ENCODE measurements around the gene ATG9B. TPM values are rescaled to one million over a fixed set of nuclear protein-coding genes. Genes with fewer than 3 reads are reported as not detected.

ATG9B gene
- total and polyA plus RNA-seq, 9 of the 15 experiments (the other 6 are each of a cell fraction or from before 2014, with no cell fraction given), result 0.29 to 8.0 (median 2.1) TPM

DNA sequence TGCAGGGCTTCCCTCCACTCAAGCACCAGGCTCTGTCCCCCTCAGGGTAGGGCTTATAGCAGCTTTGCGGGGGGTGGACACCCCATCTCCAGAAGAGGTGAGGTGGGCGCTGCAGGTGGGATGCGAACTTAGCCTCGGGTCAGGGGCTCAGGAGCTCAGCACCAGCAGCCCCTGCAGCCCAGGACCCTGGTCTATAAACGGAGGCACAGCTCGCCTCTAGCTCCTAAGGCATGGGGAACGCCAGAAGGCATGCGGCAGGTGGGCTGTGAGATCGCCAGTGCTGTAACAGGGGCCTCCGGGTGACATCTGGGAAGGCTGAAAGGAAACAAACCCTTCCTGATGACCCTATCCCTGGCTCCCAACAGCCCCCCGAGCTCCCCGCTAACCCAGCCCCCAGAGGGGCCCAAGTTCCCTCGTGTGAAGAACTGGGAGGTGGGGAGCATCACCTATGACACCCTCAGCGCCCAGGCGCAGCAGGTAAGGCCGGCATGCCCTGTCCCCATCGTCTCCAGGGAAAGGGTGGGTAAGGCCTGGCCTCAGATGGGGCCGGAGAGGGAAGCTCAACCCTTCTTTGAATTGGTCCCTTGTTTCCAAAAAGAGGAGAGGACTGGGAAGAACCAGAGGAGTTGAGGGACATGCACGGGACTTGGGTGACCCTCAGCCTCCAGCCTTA, 29.3 kb downstream of the ATG9B start (continued):
- TF ChIP-seq SMARCB1 (IDR thresholded peaks at IDR 0.05; ENCODE audit: insufficient read length, low read depth) (no peak), E2F1 (CRISPR knock-in tag; IDR thresholded peaks at IDR 0.05) (peak; percentile 30; the same call in 1 of the 2 replicates), MBD2 (IDR thresholded peaks at IDR 0.05; ENCODE audit: borderline replicate concordance, low read depth) (no peak), ZNF263 (CRISPR knock-in tag; IDR thresholded peaks at IDR 0.05; ENCODE audit: borderline replicate concordance) (peak; percentile 69), MED1 (CRISPR knock-in tag; IDR thresholded peaks at IDR 0.05; ENCODE audit: borderline replicate concordance) (no peak), TOE1 (IDR thresholded peaks at IDR 0.05; ENCODE audit: borderline replicate concordance) (peak; percentile 11; the same call in 1 of the 2 replicates), TOE1 (CRISPR knock-in tag; IDR thresholded peaks at IDR 0.05; ENCODE audit: borderline replicate concordance, low read depth) (no peak; the same call in 1 of the 2 replicates), IFI16 (CRISPR knock-in tag; IDR thresholded peaks at IDR 0.05) (no peak), TEAD2 (tag; IDR thresholded peaks at IDR 0.05) (no peak), SMARCE1 (IDR thresholded peaks at IDR 0.05) (no peak), ZNF282 (CRISPR knock-in tag; IDR thresholded peaks at IDR 0.05) (no peak), POLR2G (IDR thresholded peaks at IDR 0.05; ENCODE audit: low read depth, low read length) (no peak), KDM4B (IDR thresholded peaks at IDR 0.05; ENCODE audit: borderline replicate concordance in 2 of 2, low read depth in 1 of 2) (peak in 1 of 2 experiments; percentile 6; a peak in 1 of 4 replicates), GTF2E2 (tag; IDR thresholded peaks at IDR 0.05) (0 out of 2 replicates have a peak, but pooled peaks have one; percentile 23), ZNF431 (CRISPR knock-in tag; IDR thresholded peaks at IDR 0.05) (0 out of 2 replicates have a peak, but pooled peaks have one; percentile 61), TAL1 (IDR thresholded peaks at IDR 0.05) (no peak), ZKSCAN3 (CRISPR knock-in tag; IDR thresholded peaks at IDR 0.05) (no peak), ZNF3 (CRISPR knock-in tag; IDR thresholded peaks at IDR 0.05) (no peak), ZNF354B (CRISPR knock-in tag; IDR thresholded peaks at IDR 0.05) (no peak), FOSL1 (tag; conservative IDR thresholded peaks at IDR 0.05) (0 out of 2 replicates have a peak, but pooled peaks have one; percentile 7), DPF2 (IDR thresholded peaks at IDR 0.05) (no peak; the same call in 1 of the 2 replicates), FOXJ2 (tag; IDR thresholded peaks at IDR 0.05) (no peak), CBFB (CRISPR knock-in tag; IDR thresholded peaks at IDR 0.05) (0 out of 2 replicates have a peak, but pooled peaks have one; percentile 23), RUNX1 (IDR thresholded peaks at IDR 0.05; ENCODE audit: low read depth) (no peak), SMAD2 (IDR thresholded peaks at IDR 0.05; ENCODE audit: low read depth, low read length) (no peak)
- TF ChIP-seq, protein P1, sequence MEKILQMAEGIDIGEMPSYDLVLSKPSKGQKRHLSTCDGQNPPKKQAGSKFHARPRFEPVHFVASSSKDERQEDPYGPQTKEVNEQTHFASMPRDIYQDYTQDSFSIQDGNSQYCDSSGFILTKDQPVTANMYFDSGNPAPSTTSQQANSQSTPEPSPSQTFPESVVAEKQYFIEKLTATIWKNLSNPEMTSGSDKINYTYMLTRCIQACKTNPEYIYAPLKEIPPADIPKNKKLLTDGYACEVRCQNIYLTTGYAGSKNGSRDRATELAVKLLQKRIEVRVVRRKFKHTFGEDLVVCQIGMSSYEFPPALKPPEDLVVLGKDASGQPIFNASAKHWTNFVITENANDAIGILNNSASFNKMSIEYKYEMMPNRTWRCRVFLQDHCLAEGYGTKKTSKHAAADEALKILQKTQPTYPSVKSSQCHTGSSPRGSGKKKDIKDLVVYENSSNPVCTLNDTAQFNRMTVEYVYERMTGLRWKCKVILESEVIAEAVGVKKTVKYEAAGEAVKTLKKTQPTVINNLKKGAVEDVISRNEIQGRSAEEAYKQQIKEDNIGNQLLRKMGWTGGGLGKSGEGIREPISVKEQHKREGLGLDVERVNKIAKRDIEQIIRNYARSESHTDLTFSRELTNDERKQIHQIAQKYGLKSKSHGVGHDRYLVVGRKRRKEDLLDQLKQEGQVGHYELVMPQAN (IDR thresholded peaks at IDR 0.05; ENCODE audit: borderline replicate concordance), result 0 out of 2 replicates have a peak, but pooled peaks have one; percentile 3
